NCI-H2196 (cell line): ENCODE results near the gene ZFP62.

Experiments
- DNase-seq: peaks from one replicate; lab custom pipeline; 2025; ENCODE audit not compliant: unreplicated experiment; lab: John Stamatoyannopoulos, UW

Gene ZFP62

GRCh38 chr5:180811623-180812124 is 49.4 kb downstream of the ZFP62 start:
- DNase-seq: peak; percentile 13

- no peak for DNase-seq
Measured at GRCh38 chr5:180810959-180811622, 50.0 kb downstream of the ZFP62 start.

GRCh38 chr5:180810210-180810958 is 50.7 kb downstream of the ZFP62 start:
- peak; percentile 94 for DNase-seq

GRCh38 chr5:180809403-180810209 is 51.5 kb downstream of the ZFP62 start:
- DNase-seq: peak; percentile 73

GRCh38 chr5:180808461-180809000 is 52.5 kb downstream of the ZFP62 start:
- no peak for DNase-seq

GRCh38 chr5:180807654-180808414 is 53.2 kb downstream of the ZFP62 start:
- no peak for DNase-seq

GRCh38 chr5:180807046-180807445 is 54.0 kb downstream of the ZFP62 start:
- DNase-seq: no peak

- DNase-seq: no peak
Measured at GRCh38 chr5:180806351-180807011, 54.6 kb downstream of the ZFP62 start.

GRCh38 chr5:180804129-180804618 is 56.9 kb downstream of the ZFP62 start:
- DNase-seq: no peak

GRCh38 chr5:180803181-180804128 is 57.6 kb downstream of the ZFP62 start:
- DNase-seq: no peak

- DNase-seq: peak; percentile 76
Measured at GRCh38 chr5:180802325-180803180, 58.5 kb downstream of the ZFP62 start, which contains the start of gene MGAT1. Gene MGAT1, minus strand, starts transcription at chr5:180802806. Its CDS starts 9,835 bp downstream, at chr5:180792971.

- DNase-seq: no peak
Measured at GRCh38 chr5:180801596-180802324, 59.3 kb downstream of the ZFP62 start.

GRCh38 chr5:180799902-180800801 is 60.9 kb downstream of the ZFP62 start:
- DNase-seq: no peak

- peak; percentile 20 for DNase-seq
Measured at GRCh38 chr5:180799194-180799593, 61.9 kb downstream of the ZFP62 start.

- DNase-seq: no peak
Measured at GRCh38 chr5:180798193-180798592, 62.9 kb downstream of the ZFP62 start.
